ENCODE measurements around the gene TAL2.

DNA sequence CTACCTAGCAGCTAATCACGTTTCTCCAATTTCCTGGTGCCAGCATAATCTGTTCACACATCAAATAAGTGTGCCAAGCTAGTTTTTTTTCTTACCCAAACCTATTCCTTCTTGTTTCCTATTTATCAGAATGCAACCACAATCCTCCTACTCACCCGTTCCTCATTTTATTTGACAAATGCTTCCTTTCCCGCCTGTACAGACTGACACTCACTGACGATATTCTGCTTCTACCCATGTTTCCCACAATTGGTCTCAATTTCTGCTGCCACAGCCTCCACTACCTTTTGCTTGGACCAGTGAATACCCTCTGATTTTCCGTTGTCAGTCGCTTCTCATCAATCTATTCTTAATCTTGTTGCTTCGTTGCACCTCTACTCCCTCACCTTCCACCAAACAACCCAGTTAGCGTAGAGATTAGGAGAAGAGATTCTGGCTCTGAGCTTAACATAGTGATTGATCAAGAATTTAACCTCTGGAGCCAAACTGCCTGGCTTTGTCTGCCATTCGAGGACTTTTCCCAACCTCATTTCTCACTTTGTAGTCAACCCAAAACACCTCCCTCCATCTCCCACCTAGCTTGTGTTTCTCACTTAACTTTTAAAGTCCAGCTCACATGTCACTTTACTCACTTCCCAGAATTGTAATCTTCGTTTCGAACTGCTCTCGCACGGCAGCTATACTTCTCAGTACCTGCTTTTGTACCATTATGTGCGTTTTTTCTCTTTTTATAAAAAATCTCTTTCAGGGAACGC, 31.4 kb downstream of the TAL2 start:
- TF ChIP-seq, protein P1, sequence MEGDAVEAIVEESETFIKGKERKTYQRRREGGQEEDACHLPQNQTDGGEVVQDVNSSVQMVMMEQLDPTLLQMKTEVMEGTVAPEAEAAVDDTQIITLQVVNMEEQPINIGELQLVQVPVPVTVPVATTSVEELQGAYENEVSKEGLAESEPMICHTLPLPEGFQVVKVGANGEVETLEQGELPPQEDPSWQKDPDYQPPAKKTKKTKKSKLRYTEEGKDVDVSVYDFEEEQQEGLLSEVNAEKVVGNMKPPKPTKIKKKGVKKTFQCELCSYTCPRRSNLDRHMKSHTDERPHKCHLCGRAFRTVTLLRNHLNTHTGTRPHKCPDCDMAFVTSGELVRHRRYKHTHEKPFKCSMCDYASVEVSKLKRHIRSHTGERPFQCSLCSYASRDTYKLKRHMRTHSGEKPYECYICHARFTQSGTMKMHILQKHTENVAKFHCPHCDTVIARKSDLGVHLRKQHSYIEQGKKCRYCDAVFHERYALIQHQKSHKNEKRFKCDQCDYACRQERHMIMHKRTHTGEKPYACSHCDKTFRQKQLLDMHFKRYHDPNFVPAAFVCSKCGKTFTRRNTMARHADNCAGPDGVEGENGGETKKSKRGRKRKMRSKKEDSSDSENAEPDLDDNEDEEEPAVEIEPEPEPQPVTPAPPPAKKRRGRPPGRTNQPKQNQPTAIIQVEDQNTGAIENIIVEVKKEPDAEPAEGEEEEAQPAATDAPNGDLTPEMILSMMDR (IDR thresholded peaks at IDR 0.05), result no peak
- no peak for TF ChIP-seq POLR2A (IDR thresholded peaks at IDR 0.05)
